Lung microvascular endothelial cell (primary cell): ENCODE measurements around the gene SLC27A5. TPM values are rescaled to one million over a fixed set of nuclear protein-coding genes. Genes with fewer than 3 reads are reported as not detected.
A peak's percentile ranks its signal among the peaks of the same experiment; 100 is the strongest.
"Not testable (repeated sequence)": the region's sequence is repeated elsewhere in the genome, so short reads cannot be mapped to it uniquely, and the experiment has no call there.

ENCODE experiments used
- DNase-seq, 2 donors: peaks; one replicate each; pipeline versions ENCODE4 v3.0.0 to v3.0.0-alpha.2; 2010; ENCODE audit warnings: low read depth in 2 of 2
- total RNA-seq: library from RNA; depleted of rRNA; stranded (reverse); fragments of >200 nt; gene quantifications from 2 replicates; pipeline ENCODE4 v1.2.1, GENCODE V29; 2014

The SLC27A5 gene
- total RNA-seq, 1 donor from 2014 or later: 8.1 TPM

GRCh38 chr19:58522709-58523108 lies 10.9 kb upstream of the SLC27A5 start:
- no peak for DNase-seq

GRCh38 chr19:58521651-58522050 lies 9.9 kb upstream of the SLC27A5 start:
- DNase-seq: no peak

- DNase-seq: no peak
Measured at GRCh38 chr19:58520257-58520599, 8.4 kb upstream of the SLC27A5 start.

GRCh38 chr19:58519355-58520256 lies 7.8 kb upstream of the SLC27A5 start, which contains the start of gene ZBTB45:
ZBTB45 (minus strand) TSS chr19:58519810; CDS start chr19:58517673, 2,137 bp downstream.
- DNase-seq: peak; percentile 93 to 97

- peak; percentile 83 to 88 for DNase-seq
Measured at GRCh38 chr19:58519087-58519354, 7.2 kb upstream of the SLC27A5 start.

GRCh38 chr19:58518256-58519086 lies 6.7 kb upstream of the SLC27A5 start:
- no peak for DNase-seq

- DNase-seq: no peak
Measured at GRCh38 chr19:58516964-58517833, 5.4 kb upstream of the SLC27A5 start.

GRCh38 chr19:58516246-58516836 lies 4.5 kb upstream of the SLC27A5 start:
- DNase-seq: no peak

- DNase-seq: no peak
Measured at GRCh38 chr19:58515259-58515658, 3.5 kb upstream of the SLC27A5 start.

GRCh38 chr19:58514564-58515022 lies 2.8 kb upstream of the SLC27A5 start:
- no peak for DNase-seq

- DNase-seq: peak; percentile 92 to 95
Measured at GRCh38 chr19:58513694-58514563, 2.1 kb upstream of the SLC27A5 start.

GRCh38 chr19:58513213-58513693 lies 1.5 kb upstream of the SLC27A5 start:
- DNase-seq: no peak

- DNase-seq: no peak
Measured at GRCh38 chr19:58510084-58510862, 1.5 kb downstream of the SLC27A5 start.

- no peak for DNase-seq
Measured at GRCh38 chr19:58509731-58510083, 2.1 kb downstream of the SLC27A5 start.

GRCh38 chr19:58507602-58508223 lies 4.1 kb downstream of the SLC27A5 start:
- DNase-seq: not testable (repeated sequence)

- no peak for DNase-seq
Measured at GRCh38 chr19:58500242-58500641, 11.6 kb downstream of the SLC27A5 start.

- peak; percentile 98 to 99 for DNase-seq
Measured at GRCh38 chr19:58499021-58499927, 12.5 kb downstream of the SLC27A5 start.
